D721Med (cell line): ENCODE data around the gene TDRD6.

Source experiments
- DNase-seq: peaks from one replicate; pipeline ENCODE4 v3.0.0; 2011; ENCODE audit warnings: low spot score; ENCODE audit not compliant: insufficient read length
- FAIRE-seq: peaks from 2 replicates; lab custom pipeline; 2011; peaks lifted over from hg19 to GRCh38; lab: Jason Lieb, UNC
- TF ChIP-seq, protein P1 (sequence below): IDR thresholded peaks from 2 replicates; pipeline ENCODE4 v1.5.1; 2012; ENCODE audit warnings: mild to moderate bottlenecking, control low read depth; ENCODE audit not compliant: insufficient read depth; ENCODE audit errors: missing control alignments

Gene TDRD6

DNA sequence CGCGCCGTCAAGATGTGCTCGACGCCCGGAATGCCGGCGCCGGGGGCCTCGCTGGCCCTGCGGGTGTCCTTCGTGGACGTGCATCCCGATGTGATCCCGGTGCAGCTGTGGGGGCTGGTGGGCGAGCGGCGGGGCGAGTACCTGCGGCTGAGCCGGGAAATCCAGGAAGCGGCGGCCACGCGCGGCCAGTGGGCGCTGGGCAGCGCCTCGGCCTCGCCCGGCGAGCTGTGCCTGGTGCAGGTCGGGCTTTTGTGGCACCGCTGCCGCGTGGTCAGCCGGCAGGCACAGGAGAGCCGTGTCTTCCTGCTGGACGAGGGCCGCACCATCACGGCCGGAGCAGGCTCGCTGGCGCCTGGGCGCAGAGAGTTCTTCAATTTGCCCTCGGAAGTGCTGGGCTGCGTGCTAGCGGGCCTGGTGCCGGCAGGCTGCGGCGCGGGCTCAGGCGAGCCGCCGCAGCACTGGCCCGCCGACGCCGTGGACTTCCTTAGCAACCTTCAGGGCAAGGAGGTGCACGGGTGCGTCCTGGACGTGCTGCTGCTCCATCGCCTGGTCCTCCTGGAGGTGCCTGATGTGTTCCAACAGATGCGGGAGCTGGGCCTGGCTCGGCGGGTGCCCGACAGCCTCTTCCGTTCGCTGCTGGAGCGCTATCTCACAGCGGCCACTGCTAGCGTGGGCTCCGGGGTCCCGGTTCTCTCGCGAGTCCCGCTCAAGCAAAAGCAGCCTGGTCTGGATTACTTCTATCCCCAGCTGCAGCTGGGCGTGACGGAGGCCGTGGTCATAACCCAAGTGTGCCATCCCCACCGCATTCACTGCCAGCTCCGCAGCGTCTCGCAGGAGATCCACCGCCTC is 656 bp downstream of the TDRD6 start:
- FAIRE-seq (no peak), DNase-seq (no peak)
- TF ChIP-seq, protein P1, sequence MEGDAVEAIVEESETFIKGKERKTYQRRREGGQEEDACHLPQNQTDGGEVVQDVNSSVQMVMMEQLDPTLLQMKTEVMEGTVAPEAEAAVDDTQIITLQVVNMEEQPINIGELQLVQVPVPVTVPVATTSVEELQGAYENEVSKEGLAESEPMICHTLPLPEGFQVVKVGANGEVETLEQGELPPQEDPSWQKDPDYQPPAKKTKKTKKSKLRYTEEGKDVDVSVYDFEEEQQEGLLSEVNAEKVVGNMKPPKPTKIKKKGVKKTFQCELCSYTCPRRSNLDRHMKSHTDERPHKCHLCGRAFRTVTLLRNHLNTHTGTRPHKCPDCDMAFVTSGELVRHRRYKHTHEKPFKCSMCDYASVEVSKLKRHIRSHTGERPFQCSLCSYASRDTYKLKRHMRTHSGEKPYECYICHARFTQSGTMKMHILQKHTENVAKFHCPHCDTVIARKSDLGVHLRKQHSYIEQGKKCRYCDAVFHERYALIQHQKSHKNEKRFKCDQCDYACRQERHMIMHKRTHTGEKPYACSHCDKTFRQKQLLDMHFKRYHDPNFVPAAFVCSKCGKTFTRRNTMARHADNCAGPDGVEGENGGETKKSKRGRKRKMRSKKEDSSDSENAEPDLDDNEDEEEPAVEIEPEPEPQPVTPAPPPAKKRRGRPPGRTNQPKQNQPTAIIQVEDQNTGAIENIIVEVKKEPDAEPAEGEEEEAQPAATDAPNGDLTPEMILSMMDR: no peak

DNA sequence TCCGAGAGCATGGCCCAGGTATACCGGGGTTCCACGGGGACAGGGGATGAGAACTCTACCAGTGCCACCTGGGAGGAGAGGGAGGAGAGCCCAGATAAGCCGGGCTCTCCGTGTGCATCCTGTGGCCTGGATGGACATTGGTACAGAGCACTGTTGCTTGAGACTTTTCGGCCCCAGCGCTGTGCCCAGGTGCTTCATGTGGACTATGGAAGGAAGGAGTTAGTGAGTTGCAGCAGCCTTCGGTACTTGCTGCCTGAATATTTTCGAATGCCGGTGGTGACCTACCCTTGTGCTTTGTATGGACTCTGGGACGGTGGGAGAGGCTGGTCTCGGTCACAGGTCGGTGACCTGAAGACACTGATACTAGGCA is 1.3 kb downstream of the TDRD6 start:
- DNase-seq (no peak), FAIRE-seq (no peak)
- TF ChIP-seq, protein P1: no peak

DNA sequence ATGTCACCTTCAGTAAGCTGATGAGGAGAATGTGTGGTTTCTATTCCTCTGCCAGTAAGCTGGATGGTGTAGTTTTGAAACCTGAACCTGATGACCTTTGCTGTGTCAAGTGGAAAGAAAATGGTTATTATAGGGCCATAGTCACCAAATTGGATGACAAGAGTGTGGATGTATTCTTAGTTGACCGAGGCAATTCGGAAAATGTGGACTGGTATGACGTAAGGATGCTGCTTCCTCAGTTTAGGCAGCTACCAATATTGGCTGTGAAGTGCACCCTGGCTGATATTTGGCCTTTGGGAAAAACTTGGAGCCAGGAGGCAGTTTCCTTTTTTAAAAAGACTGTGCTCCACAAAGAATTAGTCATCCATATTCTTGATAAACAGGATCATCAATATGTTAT is 2.0 kb downstream of the TDRD6 start:
- DNase-seq (no peak), FAIRE-seq (no peak)
- TF ChIP-seq, protein P1: no peak

DNA sequence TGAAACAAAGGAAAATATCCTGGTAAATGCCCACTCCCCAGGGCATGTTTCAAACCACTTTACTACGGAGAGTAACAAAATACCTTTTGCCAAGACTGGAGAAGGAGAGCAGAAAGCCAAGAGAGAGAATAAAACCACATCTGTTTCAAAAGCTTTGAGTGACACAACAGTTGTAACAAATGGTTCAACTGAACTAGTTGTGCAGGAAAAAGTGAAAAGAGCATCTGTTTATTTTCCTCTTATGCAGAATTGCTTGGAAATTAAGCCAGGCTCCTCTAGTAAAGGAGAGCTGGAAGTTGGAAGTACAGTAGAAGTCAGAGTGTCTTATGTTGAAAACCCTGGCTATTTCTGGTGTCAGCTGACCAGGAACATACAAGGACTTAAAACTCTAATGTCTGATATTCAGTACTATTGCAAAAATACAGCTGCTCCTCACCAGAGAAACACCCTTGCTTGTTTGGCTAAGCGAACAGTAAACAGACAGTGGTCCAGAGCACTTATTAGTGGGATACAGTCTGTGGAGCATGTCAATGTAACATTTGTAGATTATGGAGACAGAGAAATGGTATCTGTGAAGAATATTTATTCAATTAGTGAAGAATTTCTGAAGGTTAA is 2.6 kb downstream of the TDRD6 start:
- TF ChIP-seq, protein P1: no peak
- FAIRE-seq (no peak), DNase-seq (no peak)

DNA sequence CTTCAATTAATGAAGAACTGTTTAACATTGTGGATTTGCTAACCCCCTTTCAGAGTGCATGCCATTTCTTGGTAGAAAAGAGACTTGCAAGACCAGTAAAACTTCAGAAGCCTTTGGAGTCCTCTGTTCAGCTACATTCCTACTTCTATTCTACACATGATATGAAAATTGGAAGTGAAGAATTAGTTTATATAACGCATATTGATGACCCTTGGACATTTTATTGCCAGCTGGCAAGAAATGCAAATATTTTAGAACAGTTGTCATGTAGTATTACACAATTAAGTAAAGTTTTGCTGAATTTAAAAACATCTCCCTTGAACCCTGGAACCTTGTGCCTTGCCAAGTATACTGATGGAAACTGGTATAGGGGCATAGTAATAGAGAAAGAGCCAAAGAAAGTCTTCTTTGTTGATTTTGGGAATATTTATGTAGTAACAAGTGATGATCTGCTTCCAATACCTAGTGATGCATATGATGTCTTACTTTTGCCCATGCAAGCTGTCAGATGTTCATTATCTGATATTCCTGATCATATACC is 3.3 kb downstream of the TDRD6 start:
- FAIRE-seq (no peak), DNase-seq (no peak)
- TF ChIP-seq, protein P1: no peak

DNA sequence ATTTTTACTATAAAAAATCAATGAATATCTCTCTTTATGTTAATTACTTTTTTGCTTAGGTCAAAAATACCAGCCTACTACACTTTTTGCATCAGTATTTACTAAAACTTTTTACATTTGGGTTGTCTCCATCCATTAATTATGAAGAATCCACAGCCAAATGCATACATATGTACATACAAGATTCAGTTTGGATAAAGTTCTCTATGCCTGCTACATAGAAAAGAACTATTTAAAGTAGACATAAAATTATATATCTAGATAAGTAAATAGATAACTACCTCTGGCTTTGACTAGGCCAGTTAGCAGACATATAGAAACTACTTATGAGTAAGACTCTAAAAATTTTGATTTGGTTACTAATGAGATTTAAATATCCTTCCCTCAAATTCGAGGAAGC is 12.3 kb downstream of the TDRD6 start:
- TF ChIP-seq, protein P1: no peak
- DNase-seq: no peak
- FAIRE-seq: no peak

DNA sequence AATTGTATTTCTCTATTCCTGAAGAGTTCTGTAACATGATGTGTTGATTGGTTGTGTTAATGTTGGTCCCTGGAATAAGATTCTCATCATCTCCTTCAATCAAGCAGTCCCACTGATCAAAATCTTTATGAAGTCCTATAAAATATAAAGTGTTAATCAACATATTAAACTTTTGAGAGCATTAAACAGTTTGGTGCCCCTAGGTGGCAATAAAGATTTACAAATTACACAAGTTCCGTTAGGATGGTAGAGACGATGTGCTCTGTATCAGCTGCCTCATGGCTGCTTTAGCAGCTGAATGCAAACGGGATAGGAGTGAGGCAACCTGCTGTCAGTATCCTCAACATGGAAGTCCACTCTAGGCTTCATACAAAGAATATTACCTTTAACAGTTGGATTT is 16.9 kb downstream of the TDRD6 start:
- TF ChIP-seq, protein P1: peak; percentile 48
- FAIRE-seq (no peak), DNase-seq (no peak)
